ENCODE measurements around the gene SF3A2. TPM values are rescaled to one million over a fixed set of nuclear protein-coding genes. Genes with fewer than 3 reads are reported as not detected.

SF3A2 gene
- total RNA-seq, 2 donors from 2014 or later = 15.5 to 30.1 TPM

DNA sequence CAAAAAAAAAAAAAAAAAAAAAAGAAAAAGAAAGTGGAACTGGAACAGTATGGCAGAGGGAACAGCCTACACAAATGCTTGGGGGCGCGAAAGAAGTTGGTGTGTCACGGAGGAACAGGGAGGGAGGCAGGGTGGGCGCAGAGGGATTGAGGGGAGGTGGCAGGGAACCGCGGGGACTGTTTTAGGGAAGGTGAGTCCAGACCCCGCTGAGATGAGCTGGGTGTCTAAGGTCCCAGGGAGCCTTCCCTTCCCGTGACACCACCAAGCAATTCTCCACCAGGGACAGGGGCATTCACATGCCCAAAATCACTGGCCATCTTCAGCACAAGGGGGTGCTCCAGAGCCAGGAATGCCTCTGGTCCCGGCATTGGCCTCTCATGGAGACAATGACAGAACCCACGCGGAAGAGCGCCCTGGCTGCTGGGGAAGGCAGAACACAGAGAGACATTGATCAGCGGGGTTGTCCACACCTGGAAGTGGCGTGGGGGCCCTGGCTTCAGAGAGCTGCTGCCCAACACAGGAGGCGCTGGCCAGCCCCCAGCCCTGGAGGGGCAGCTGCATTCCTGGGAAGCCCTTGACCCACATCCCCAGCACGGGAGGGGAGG lies 38.4 kb downstream of the SF3A2 start:
- Histone ChIP-seq H3K4me3 (no peak overlapping the region), H3K4me1 (peaks cover 44% of the 10 kb centered on the region), H3K36me3 (replicated peaks in 1 of 2; ENCODE audit: insufficient read depth in 1 of 2, low read depth in 2 of 2) (peaks cover 0 to 2% of the 10 kb centered on the region in 2 donors), H3K9me3 (no peaks in the 10 kb centered on the region), H3K27ac (peak overlapping the region in 1 of 4 donors; percentile 41), H3K27me3 (no peaks in the 10 kb centered on the region)
- intact Hi-C loops (cut with DNase I) = loop anchor here (5.0 kb wide), 1 partner anchor 118 kb away; no protein-coding TSS in a partner anchor
- ATAC-seq = no peak
- 58 to 78% methylated on average over 8 to 16 of the region's 16 CpGs for WGBS, 2 donors
- DNase-seq = peak; percentile 62 to 72 (median 66)
- TF ChIP-seq POLR2A (IDR thresholded peaks at IDR 0.05) = no peak
- TF ChIP-seq, protein P1, sequence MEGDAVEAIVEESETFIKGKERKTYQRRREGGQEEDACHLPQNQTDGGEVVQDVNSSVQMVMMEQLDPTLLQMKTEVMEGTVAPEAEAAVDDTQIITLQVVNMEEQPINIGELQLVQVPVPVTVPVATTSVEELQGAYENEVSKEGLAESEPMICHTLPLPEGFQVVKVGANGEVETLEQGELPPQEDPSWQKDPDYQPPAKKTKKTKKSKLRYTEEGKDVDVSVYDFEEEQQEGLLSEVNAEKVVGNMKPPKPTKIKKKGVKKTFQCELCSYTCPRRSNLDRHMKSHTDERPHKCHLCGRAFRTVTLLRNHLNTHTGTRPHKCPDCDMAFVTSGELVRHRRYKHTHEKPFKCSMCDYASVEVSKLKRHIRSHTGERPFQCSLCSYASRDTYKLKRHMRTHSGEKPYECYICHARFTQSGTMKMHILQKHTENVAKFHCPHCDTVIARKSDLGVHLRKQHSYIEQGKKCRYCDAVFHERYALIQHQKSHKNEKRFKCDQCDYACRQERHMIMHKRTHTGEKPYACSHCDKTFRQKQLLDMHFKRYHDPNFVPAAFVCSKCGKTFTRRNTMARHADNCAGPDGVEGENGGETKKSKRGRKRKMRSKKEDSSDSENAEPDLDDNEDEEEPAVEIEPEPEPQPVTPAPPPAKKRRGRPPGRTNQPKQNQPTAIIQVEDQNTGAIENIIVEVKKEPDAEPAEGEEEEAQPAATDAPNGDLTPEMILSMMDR (IDR thresholded peaks at IDR 0.05) = peak in 6 of 7 experiments; percentile 23 to 69 (median 56)

DNA sequence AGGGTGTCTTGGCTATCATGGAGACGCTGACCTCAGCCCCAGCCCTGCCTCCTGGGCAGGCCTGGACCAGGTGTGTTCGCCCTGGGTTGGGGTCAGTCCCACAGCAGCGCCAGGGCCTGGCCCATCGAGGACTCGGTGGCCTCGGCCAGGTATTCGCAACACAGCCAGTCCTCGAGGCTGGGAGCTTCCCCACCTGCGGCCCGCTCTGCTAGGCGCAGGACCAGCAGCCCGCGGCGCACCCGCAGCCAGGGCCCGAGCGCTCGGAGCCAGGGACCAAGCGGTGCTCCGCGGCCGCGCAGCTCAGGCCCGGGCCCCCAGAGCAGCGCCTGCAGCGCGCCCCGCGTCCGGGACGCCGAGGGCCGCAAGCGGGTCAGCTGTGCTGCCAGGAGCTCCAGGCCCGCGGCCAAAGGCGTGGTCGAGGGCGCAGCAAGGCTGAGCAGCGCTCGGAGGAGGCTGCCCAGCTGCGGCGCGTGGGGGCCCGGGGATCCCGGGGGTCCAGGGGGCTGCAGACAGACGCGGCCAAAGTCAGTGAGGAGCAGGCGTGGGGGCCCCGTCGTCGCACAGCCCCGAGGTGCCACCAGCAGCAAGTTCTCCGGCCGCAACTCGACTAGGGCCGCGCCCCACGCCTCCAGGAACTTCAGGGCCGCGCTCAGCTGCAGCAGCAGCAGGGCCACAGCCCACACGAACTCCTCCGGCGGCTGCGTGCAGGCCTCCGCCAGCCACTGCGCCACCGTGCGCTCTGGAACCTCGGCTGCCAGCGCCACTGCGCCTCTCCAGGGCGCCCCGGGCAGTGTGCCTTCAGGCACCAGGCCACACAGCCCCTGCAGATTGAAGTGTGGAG lies 39.2 kb downstream of the SF3A2 start:
- Histone ChIP-seq H3K4me3 (no peak overlapping the region), H3K36me3 (replicated peaks in 1 of 2; ENCODE audit: insufficient read depth in 1 of 2, low read depth in 2 of 2) (peaks cover 0 to 2% of the 10 kb centered on the region in 2 donors), H3K27me3 (no peaks in the 10 kb centered on the region), H3K27ac (no peak overlapping the region), H3K4me1 (peaks cover 52% of the 10 kb centered on the region), H3K9me3 (no peaks in the 10 kb centered on the region)
- DNase-seq (no peak), ATAC-seq (no peak)
- intact Hi-C loops (cut with DNase I) = no loop called here
- WGBS, 2 donors = 79% methylated on average over 43 of the region's 74 CpGs; no CpG with 5 or more reads in 1 of the 2 donors
- TF ChIP-seq POLR2A (IDR thresholded peaks at IDR 0.05) = no peak
- TF ChIP-seq, protein P1 (IDR thresholded peaks at IDR 0.05) = no peak

DNA sequence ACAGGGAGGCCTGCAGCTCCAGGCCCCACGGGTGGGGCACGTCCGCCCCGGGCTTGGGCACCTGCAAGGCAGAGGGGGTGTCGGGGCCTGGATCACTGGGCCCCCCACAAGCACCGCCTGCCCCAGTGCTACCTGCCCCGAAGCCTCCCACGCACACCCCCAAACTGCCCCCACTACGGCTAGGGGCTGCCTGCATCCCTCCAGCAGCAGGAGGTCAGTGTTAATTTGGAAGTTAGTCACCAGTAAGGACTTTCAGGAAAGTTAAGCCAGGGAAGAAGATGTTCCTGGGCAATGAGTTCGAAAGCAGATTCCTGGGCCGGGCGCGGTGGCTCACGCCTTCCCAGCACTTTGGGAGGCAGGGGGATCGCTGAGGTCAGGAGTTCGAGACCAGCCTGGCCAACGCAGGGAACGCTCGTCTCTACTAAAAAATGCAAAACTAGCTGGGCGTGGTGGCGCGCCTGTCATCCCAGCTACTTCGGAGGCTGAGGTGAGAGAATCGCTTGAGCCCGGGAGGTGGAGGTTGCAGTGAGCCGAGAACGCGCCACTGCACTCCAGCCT lies 39.9 kb downstream of the SF3A2 start:
- Histone ChIP-seq H3K27me3 (no peaks in the 10 kb centered on the region), H3K27ac (no peak overlapping the region), H3K36me3 (replicated peaks in 1 of 2; ENCODE audit: insufficient read depth in 1 of 2, low read depth in 2 of 2) (peaks cover 0 to 2% of the 10 kb centered on the region in 2 donors), H3K4me1 (peaks cover 47% of the 10 kb centered on the region), H3K9me3 (no peaks in the 10 kb centered on the region), H3K4me3 (no peak overlapping the region)
- no peak for TF ChIP-seq POLR2A (IDR thresholded peaks at IDR 0.05)
- TF ChIP-seq, protein P1 (IDR thresholded peaks at IDR 0.05) = no peak
- DNase-seq = no peak
- ATAC-seq = no peak
- 89 to 94% methylated on average over 20 to 24 of the region's 28 CpGs for WGBS, 2 donors
- intact Hi-C loops (cut with DNase I) = no loop called here

DNA sequence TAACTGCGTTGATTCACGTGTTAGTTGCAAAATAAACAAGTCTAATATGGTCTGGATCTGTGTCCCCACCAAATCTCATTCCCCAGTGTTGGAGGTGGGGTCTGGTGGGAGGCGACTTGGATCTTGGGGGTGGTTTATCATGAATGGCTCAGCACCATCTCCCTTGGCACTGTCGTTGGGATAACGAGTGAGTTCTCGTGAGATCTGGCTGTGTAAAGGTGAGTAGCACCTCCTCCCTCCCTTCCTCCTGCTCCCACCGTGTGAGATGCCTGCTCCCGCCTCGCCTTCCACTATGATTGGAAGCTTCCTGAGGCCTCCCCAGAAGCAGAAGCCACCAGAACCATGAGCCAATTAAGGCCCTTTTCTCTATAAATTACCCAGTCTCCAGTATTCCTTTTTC lies 40.5 kb downstream of the SF3A2 start:
- Histone ChIP-seq H3K27ac (no peak overlapping the region), H3K36me3 (replicated peaks in 1 of 2; ENCODE audit: insufficient read depth in 1 of 2, low read depth in 2 of 2) (peaks cover 0 to 2% of the 10 kb centered on the region in 2 donors), H3K4me1 (peaks cover 44% of the 10 kb centered on the region), H3K4me3 (no peak overlapping the region), H3K9me3 (no peaks in the 10 kb centered on the region), H3K27me3 (no peaks in the 10 kb centered on the region)
- TF ChIP-seq, protein P1 (IDR thresholded peaks at IDR 0.05) = no peak
- TF ChIP-seq POLR2A (IDR thresholded peaks at IDR 0.05) = no peak
- DNase-seq = no peak
- no peak for ATAC-seq
- intact Hi-C loops (cut with DNase I) = no loop called here
- WGBS, 2 donors = 70 to 77% methylated on average over 8 to 9 of the region's 9 CpGs
